Activated T-helper 1 cell treated with anti-CD3 and anti-CD28 coated beads, Interleukin-2, amount 50 U/mL, for 16 hours (primary cell): ENCODE results near the gene SF3B5.
"Not testable (repeated sequence)": the region's sequence is repeated elsewhere in the genome, so short reads cannot be mapped to it uniquely, and the experiment has no call there.

Experiments
- DNase-seq, 2 donors: peaks; one replicate each; pipeline ENCODE4 v3.0.0-alpha.2; 2020; ENCODE audit warnings: low read depth in 1 of 2, low spot score in 1 of 2

SF3B5 gene

GRCh38 chr6:144095134-144096002 lies at the start of gene SF3B5:
Gene SF3B5, minus strand, starts transcription at chr6:144095573. Its CDS starts 76 bp downstream, at chr6:144095497.
- peak; percentile 94 to 96 for DNase-seq

- DNase-seq = no peak
Observed at GRCh38 chr6:144144996-144145395, 49.6 kb upstream of the SF3B5 start.

- DNase-seq = no peak
Observed at GRCh38 chr6:144143878-144144277, 48.5 kb upstream of the SF3B5 start.

GRCh38 chr6:144143106-144143505 lies 47.7 kb upstream of the SF3B5 start:
- no peak for DNase-seq

- DNase-seq = no peak
Observed at GRCh38 chr6:144141470-144141869, 46.1 kb upstream of the SF3B5 start.

GRCh38 chr6:144140867-144141266 lies 45.5 kb upstream of the SF3B5 start:
- DNase-seq = no peak

GRCh38 chr6:144139817-144140216 lies 44.4 kb upstream of the SF3B5 start:
- DNase-seq = no peak

GRCh38 chr6:144138542-144138941 lies 43.2 kb upstream of the SF3B5 start:
- DNase-seq = no peak

- DNase-seq = no peak
Observed at GRCh38 chr6:144134737-144135136, 39.4 kb upstream of the SF3B5 start.

GRCh38 chr6:144134176-144134575 lies 38.8 kb upstream of the SF3B5 start:
- DNase-seq = no peak

- no peak for DNase-seq
Observed at GRCh38 chr6:144133225-144133821, 38.0 kb upstream of the SF3B5 start.

GRCh38 chr6:144132167-144132690 lies 36.9 kb upstream of the SF3B5 start:
- not testable (repeated sequence) for DNase-seq

GRCh38 chr6:144131248-144131709 lies 35.9 kb upstream of the SF3B5 start:
- DNase-seq = no peak

- DNase-seq = no peak
Observed at GRCh38 chr6:144129469-144129868, 34.1 kb upstream of the SF3B5 start.

GRCh38 chr6:144127097-144127496 lies 31.7 kb upstream of the SF3B5 start:
- DNase-seq = no peak

- no peak for DNase-seq
Observed at GRCh38 chr6:144123836-144124235, 28.5 kb upstream of the SF3B5 start.

GRCh38 chr6:144123421-144123820 lies 28.0 kb upstream of the SF3B5 start:
- DNase-seq = no peak

GRCh38 chr6:144122861-144123260 lies 27.5 kb upstream of the SF3B5 start:
- no peak for DNase-seq

- DNase-seq = no peak
Observed at GRCh38 chr6:144119376-144119775, 24.0 kb upstream of the SF3B5 start.

GRCh38 chr6:144115219-144115618 lies 19.8 kb upstream of the SF3B5 start:
- no peak for DNase-seq

- DNase-seq = no peak
Observed at GRCh38 chr6:144113366-144113765, 18.0 kb upstream of the SF3B5 start.

GRCh38 chr6:144110210-144110609 lies 14.8 kb upstream of the SF3B5 start:
- DNase-seq = no peak
